Stimulated activated CD4-positive, alpha-beta T cell treated with anti-CD3 and anti-CD28 coated beads, Interleukin-12 subunit alpha, Interleukin-12 subunit beta, amount 100 ng/mL, for 4 hours (primary cell): ENCODE data around the gene SNTG2.
A peak's percentile ranks its signal among the peaks of the same experiment; 100 is the strongest.
"Not testable (repeated sequence)": the region's sequence is repeated elsewhere in the genome, so short reads cannot be mapped to it uniquely, and the experiment has no call there.

Experiments
- DNase-seq: peaks from one replicate; pipeline ENCODE4 v3.0.0-alpha.2; 2020

The SNTG2 gene

DNA sequence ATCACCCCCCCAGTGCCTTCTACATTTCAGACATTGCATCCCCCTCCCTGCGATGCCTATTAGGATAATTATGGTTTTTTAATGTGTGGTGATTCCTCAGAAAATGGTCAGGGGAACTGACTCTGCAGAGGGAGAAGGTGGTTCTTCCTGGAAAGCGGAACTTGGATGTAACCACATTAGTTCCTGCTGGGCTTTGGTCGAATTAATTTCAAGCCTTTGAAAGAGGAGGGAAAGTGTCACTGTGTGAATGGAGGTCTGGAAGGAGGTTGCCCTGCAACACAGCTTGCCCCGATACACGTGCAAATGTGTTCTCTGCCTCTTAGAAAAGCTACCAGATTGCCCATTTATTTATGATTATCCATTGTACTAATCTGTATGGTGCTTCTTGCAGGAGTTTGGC, 399.5 kb downstream of the SNTG2 start:
- no peak for DNase-seq

GRCh38 chr2:1353124-1353523, 402.5 kb downstream of the SNTG2 start:
- no peak for DNase-seq

DNA sequence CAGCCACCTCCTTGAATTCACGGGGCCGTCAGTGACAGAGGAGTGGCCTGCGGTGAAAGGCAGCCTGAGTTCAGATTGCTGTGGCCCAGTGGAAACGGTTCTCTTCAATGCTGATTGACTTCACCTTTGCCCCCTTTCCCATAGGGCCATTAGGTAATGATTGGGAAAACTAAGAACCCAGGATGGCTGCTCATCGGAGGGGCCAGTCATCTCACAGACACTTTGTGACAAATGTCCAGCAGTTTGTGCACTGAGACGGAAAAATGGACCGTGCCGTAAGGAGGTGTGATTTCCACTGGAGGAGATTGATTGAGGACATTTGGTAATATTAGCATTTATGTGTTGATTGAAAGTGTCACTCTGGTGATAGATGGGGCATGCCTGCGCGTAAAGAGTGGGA, 402.9 kb downstream of the SNTG2 start:
- no peak for DNase-seq

GRCh38 chr2:1360144-1360543, 409.5 kb downstream of the SNTG2 start:
- DNase-seq = no peak

DNA sequence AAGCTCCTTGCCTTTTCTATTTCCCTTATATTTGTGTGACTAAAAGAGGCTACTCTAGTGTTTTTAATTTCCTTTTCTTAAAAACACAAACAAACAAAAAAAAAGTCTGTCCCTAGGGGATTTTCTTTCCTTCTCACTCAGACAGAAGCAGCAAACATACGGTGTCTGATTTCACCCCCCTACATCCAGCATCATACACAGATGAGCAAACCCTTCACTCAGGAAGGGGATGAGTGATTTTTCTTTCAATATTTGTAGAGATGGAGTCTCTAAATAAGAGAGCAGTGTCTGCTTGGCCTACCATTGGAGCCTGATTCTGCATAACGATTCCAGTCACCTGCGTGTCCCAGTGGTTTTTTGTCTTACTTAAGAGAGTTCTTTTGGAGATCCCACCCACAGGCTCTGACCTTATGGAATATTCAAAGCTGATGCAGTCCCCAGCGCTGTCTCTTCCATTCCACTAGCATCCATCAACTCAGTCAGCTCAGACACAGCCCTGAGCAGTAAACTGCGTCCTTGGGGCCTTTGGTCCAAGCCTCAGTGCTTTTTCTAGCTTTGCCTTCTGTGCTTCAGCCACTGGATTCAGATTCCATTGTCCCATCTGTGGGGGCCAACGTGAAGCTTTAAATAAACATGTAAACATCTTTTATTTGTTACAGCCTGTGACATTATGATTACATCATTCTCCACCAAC, 410.1 kb downstream of the SNTG2 start:
- no peak for DNase-seq

DNA sequence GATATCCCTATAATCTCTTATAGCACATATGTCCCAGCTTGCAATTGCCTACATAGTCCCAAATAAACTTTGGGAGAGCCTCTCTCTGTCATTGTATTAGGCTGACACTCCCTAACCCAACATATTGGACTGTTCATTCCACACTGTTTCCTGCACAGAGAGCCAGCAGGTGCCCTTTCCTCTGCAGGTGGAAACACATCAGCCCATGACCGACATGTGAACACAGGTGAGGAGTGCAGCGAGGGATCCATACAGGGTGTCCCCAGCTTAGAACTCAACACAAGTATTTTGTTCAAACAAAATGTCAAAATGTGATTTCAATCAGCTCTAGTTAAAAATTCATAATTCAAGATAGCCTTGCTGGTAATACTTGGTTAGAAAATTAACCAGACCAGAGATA, 412.7 kb downstream of the SNTG2 start:
- DNase-seq = no peak

DNA sequence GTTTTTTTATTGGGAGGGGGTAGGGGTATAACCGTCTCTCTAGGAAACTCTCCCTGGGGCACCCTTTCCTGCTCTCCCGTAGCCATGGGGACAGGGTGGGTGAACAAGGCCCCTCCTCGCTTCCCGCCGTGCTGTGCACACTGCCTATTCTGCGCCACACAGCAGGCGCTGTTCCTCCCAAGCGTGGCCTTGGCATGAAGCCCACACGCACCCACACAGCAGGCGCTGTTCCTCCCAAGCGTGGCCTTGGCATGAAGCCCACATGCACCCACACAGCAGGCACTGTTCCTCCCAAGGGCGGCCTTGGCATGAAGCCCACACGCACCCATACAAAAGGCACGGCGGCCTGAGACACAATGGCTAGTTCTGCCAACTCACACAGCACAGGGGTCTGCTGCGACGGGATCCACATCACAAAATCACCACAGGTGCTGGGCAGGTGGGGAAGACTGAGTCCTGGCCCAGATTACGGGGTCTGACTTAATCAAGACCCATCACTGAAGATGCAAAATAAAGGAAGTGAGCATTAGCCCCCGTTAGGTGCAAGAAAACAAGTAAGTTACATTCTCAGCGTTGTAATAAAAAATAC, 416.0 kb downstream of the SNTG2 start:
- DNase-seq = peak; percentile 24

GRCh38 chr2:1367601-1368000, 417.0 kb downstream of the SNTG2 start:
- no peak for DNase-seq

- no peak for DNase-seq
Observed at GRCh38 chr2:1369905-1370304, 419.3 kb downstream of the SNTG2 start.

DNA sequence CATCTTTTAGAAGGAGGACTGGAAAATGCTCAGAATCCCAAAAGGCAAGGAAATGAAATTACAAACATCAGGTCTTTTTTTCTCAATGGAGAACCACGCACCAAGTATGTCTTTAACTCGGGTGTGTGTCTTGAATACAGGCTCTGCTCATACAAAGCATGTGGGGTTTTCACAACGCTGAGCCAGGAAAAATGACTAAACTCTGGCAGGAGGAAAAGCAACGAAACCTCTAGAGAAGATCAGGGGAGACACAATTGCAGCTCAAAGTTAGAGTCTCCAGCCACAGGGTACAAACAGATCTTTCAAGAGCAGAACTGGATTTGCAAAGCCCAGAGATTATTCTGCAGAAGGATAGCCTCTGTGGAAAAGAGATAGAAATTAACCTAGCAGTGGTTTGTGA, 419.8 kb downstream of the SNTG2 start:
- no peak for DNase-seq

DNA sequence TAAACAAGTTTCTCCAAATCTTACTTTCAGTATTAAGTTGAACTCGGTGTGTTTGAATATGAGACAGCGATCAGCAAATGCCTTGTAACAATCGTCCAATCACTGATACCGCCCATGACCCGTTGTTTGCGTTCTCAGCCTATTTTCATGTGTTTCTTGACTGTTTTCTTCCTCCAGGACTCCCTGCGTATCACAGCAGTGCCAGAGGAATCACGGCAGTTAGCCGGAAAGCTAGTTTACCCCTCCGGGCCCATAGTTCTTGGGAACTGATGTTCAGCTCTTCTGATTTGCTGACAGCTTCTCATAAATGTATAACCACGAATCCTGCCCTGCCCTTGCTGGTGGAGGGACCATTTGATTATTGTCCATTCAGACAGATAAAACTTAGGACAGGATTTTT, 420.4 kb downstream of the SNTG2 start:
- DNase-seq = no peak

DNA sequence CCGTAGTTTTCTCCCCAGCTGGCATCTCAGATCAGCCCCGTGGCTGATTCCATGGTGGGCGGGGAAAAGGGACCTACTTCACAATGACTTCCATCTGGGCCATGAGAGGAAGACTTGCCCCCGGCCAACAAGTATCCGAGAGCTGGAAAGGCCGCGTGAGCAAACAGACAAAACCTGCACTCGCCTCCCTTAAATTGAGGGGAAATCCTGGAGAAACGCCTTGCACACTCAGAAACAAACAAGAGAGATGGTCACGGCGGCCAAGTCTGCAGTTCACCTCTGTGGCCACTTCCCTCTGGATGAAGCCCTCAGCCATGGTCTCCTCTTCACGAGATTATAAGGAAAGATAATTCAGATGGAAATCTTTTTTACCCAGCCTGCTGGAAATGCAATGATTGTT, 423.2 kb downstream of the SNTG2 start:
- DNase-seq = no peak

GRCh38 chr2:1374287-1374686, 423.6 kb downstream of the SNTG2 start:
- no peak for DNase-seq

GRCh38 chr2:1375794-1376193, 425.1 kb downstream of the SNTG2 start:
- no peak for DNase-seq

DNA sequence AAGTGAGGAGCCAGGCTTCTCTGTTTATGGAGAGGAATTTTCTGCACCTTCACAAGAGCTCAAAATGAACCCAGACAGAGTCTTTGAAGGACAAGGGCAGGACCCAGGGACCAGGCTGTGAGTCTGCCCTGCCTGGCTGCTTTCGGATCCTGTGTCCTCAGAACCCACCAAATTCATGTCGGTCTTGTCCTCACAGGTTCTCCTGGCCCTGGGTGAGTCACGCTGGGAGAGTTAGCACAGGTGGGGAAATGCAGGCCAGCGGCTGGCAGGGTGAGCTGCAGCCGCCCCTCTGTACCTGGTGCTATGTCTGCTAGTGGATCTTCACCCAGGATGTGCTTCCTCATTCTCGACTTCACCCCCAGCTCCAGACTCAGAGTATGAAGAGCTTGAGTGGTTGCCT, 426.8 kb downstream of the SNTG2 start:
- no peak for DNase-seq

GRCh38 chr2:1378456-1379150, 428.0 kb downstream of the SNTG2 start:
- DNase-seq = no peak

DNA sequence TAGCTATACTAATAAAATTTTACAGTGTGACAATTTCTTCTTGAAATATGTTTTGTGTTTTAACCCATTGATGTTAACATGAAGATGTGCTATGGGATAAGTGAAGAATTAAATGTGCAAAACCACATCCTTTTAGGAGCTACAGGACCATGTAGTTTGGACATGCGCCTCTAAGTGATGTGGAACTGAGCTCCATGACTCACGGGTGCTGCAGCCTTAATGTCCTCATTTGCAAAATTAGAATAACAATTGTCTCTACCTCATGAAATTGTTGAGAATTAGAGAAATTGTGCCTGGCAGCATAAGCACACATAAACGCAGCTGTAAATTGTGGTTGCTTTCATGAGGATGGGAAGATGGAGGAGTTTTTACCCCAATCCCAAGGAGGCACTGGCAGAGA, 431.0 kb downstream of the SNTG2 start:
- no peak for DNase-seq

DNA sequence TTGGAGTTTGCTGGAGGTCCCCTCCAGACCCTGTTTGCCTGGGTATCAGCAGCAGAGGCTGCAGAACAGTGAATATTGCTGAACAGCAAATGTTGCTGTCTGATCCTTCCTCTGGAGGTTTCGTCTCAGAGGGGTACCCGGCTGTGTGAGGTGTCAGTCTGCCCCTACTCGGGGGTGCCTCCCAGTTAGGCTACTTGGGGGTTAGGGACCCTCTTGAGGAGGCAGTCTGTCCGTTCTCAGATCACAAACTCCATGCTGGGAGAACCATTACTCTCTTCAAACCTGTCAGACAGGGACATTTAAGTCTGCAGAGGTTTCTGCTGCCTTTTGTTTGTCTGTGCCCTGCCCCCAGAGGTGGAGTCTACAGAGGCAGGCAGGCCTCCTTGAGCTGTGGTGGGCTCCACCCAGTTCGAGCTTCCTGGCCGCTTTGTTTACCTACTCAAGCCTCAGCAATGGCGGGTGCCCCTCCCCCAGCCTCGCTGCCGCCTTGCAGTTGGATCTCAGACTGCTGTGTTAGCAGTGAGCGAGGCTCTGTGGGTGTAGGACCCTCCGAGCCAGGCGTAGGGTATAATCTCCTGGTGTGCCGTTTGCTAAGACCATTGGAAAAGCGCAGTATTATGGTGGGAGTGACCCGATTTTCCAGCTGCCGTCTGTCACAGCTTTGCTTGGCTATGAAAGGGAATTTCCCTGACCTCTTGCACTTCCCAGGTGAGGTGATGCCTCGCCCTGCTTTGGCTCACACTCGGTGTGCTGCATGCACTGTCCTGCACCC, 437.5 kb downstream of the SNTG2 start:
- not testable (repeated sequence) for DNase-seq

GRCh38 chr2:1390118-1390517, 439.5 kb downstream of the SNTG2 start:
- not testable (repeated sequence) for DNase-seq

- DNase-seq = no peak
Observed at GRCh38 chr2:1393321-1393720, 442.7 kb downstream of the SNTG2 start.

- no peak for DNase-seq
Observed at GRCh38 chr2:1394709-1395408, 444.2 kb downstream of the SNTG2 start.

DNA sequence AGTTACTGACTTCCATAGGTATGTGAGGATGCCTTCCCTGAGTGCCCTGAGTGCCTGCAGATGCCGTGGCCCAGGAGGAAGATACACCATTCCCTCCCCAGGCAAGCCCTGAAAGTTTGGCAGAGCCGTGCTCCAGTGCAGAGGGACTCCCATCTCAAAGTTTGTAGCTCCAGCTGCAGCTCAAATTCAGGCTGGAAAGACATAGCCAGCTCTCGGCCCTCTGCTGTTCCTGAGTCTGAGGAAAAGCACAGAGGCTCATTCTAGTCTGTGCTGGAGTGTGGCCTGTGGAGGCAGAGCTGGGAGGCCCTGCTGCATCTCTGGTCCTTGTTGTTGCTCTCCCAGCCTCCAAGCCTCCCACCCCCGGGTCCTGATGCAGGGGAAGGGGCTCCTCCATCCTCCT, 446.7 kb downstream of the SNTG2 start:
- no peak for DNase-seq

DNA sequence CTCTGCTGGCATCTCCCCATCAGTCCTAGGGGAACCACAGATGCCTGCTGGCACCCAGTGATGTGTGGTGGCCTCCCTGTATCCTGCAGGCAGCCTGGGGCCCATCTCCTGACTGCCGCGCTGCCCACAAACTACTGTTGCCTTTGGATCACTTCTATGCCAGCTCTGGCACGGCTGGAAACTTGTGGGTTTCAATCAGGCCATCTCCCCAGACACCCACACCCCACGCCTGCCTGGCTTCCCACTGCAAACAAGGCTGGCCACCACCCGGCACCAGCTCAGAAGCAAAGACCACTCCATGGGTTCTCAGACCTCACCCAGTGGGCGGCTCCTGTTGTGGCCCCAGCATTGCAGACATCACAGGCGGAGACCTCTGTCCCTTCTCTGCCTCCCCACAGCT, 447.5 kb downstream of the SNTG2 start:
- DNase-seq = no peak
